ENCODE measurements around the gene ANKRD37.

ANKRD37 gene

DNA sequence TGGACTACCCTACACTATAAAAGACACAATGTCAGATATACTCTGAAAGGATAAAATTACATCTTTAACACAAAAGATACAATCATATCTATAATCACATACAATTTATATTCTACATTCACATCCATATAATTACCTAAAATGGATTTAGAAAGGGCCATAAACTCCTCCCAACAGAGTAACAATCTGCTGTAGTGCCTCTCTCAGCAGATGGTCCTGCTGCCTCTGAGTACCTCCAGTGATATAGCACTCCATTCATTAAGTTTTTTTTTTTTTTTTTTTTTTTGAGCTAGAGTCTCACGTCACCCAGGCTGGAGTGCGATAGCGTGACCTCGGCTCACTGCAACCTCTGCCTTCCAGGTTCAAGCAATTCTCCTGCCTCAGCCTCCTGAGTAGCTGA lies 7.4 kb downstream of the ANKRD37 start:
- Histone ChIP-seq H3K27me3 (no peaks in the 10 kb centered on the region), H3K4me3 (no peak overlapping the region), H3K4me1 (peaks cover 0 to 24% (median 5%) of the 10 kb centered on the region in 4 donors), H3K36me3 (peaks cover 33 to 81% (median 66%) of the 10 kb centered on the region in 3 donors), H3K9me3 (no peaks in the 10 kb centered on the region), H3K27ac (peak overlapping the region in 1 of 2 donors; percentile 50)
- TF ChIP-seq, protein P1, sequence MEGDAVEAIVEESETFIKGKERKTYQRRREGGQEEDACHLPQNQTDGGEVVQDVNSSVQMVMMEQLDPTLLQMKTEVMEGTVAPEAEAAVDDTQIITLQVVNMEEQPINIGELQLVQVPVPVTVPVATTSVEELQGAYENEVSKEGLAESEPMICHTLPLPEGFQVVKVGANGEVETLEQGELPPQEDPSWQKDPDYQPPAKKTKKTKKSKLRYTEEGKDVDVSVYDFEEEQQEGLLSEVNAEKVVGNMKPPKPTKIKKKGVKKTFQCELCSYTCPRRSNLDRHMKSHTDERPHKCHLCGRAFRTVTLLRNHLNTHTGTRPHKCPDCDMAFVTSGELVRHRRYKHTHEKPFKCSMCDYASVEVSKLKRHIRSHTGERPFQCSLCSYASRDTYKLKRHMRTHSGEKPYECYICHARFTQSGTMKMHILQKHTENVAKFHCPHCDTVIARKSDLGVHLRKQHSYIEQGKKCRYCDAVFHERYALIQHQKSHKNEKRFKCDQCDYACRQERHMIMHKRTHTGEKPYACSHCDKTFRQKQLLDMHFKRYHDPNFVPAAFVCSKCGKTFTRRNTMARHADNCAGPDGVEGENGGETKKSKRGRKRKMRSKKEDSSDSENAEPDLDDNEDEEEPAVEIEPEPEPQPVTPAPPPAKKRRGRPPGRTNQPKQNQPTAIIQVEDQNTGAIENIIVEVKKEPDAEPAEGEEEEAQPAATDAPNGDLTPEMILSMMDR (IDR thresholded peaks at IDR 0.05) = no peak
- DNase-seq = no peak
- intact Hi-C loops (cut with DNase I; ENCODE audit: low total_unique reads) = no loop called here

DNA sequence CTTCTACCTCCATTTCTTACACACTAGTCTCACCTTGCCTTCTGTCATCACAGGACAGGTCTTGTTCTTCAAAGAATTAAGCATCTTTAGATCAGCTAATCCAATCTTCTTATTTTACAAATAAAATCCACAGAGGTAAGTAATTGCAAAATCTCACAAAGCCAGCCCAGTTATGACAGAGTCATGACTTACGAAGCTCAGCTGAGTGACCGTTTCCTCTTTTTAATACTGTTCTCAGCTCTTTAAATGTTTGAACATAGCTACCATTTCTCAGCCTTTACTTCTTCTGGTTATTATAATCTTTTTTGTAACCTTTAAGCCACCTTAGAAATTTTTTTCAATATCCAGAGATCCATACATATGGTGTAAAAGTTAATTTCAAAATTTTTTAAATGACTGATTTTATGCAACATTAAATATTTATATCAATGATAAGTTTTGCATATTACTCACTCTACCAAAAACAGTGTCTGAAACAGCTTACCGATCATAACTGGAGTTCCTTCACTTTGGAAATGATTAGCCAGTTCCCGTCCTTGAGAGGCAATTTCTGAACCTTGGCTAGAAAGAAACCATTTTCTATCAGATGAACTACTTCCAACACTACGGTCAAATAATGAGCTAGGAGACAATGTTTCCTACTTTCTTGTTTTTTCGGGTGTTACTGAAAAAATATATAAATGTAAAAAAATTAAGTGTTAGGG lies 8.8 kb downstream of the ANKRD37 start:
- intact Hi-C loops (cut with DNase I; ENCODE audit: low total_unique reads) = no loop called here
- Histone ChIP-seq H3K27me3 (no peaks in the 10 kb centered on the region), H3K9me3 (no peaks in the 10 kb centered on the region), H3K4me3 (no peak overlapping the region), H3K36me3 (peaks cover 30 to 75% (median 65%) of the 10 kb centered on the region in 3 donors), H3K4me1 (peaks cover 0 to 18% (median under 1%) of the 10 kb centered on the region in 4 donors), H3K27ac (peak overlapping the region in 1 of 2 donors; percentile 6)
- DNase-seq = no peak
- TF ChIP-seq, protein P1 (IDR thresholded peaks at IDR 0.05) = no peak

DNA sequence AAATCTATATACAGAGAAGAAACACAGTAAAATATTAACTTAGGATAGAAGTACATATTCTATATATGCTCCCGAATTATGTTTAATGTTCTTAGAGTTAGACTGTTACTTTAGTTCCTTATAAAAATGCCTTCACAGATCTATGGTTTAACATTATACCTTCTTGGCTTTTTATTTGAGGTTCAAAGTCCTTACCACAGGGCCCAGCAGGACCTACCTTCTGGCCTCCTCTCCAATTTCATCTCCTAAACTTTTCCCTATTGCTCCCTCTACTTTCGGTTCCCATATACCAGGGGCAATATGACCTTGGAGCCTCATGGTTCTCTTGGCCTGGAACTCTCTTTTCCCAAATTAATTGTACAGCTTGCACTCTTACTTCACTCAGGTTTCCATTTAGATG lies 11.8 kb downstream of the ANKRD37 start:
- Histone ChIP-seq H3K4me3 (no peak overlapping the region), H3K27me3 (no peaks in the 10 kb centered on the region), H3K4me1 (peaks cover 0 to 8% (median 0%) of the 10 kb centered on the region in 4 donors), H3K9me3 (no peaks in the 10 kb centered on the region), H3K36me3 (peaks cover 21 to 66% (median 55%) of the 10 kb centered on the region in 3 donors), H3K27ac (no peak overlapping the region)
- TF ChIP-seq, protein P1 (IDR thresholded peaks at IDR 0.05) = no peak
- intact Hi-C loops (cut with DNase I; ENCODE audit: low total_unique reads) = no loop called here
- DNase-seq = no peak

DNA sequence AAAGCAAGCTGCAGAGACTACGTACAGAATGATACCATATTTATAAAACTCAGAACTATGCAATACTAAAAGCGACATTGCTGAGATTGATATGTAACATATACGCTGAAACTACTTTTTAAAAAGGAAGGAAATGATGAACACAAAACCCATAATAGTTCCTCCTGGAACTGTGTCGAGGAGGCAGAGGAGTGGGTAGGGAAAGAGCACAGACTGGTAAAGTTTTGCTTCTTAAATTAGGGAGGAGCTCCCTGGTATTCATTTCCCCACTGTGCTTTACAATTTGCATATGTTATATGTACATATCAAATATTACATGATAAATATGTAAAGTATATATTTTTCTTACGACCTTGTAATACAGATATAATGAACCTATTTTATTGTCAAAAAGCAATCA lies 15.2 kb downstream of the ANKRD37 start:
- H3K4me3 ChIP-seq = no peak overlapping the region
- intact Hi-C loops (cut with DNase I; ENCODE audit: low total_unique reads) = no loop called here

DNA sequence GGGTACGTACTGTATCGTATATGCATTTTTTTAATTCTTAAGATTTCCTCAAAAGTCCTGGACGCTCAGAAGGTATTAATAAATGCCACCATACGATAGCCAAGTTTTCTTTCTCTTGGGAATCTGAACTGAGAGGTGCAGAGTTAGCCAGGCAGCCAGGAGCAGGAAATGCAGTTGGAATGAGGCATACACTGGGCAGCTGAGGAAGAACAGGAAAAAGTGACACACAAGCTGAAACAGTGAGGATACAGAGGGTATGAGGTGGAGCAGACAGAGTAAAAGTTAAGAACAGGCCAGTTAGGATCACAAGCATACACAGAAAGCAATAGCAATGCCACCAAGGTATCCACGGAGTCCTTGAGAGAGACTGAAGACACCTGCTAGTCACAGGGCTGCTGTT lies 15.8 kb downstream of the ANKRD37 start:
- no peak for DNase-seq
- peaks cover 27 to 70% (median 67%) of the 10 kb centered on the region in 3 donors for H3K36me3 ChIP-seq

More for the DNA sequence above, 15.2 kb downstream of the ANKRD37 start:
- Histone ChIP-seq H3K4me1 (peaks cover 0 to 6% (median 0%) of the 10 kb centered on the region in 4 donors), H3K27me3 (no peaks in the 10 kb centered on the region), H3K36me3 (peaks cover 21 to 64% (median 62%) of the 10 kb centered on the region in 3 donors), H3K9me3 (no peaks in the 10 kb centered on the region), H3K27ac (peak overlapping the region; percentile 9 to 21)
- DNase-seq = no peak
- TF ChIP-seq, protein P1 (IDR thresholded peaks at IDR 0.05) = no peak

More for the DNA sequence above, 15.8 kb downstream of the ANKRD37 start:
- TF ChIP-seq, protein P1 (IDR thresholded peaks at IDR 0.05) = no peak
- Histone ChIP-seq H3K4me3 (no peak overlapping the region), H3K27me3 (no peaks in the 10 kb centered on the region), H3K27ac (peak overlapping the region; percentile 9 to 21), H3K9me3 (no peaks in the 10 kb centered on the region), H3K4me1 (peaks cover 0 to 6% (median 0%) of the 10 kb centered on the region in 4 donors)
- intact Hi-C loops (cut with DNase I; ENCODE audit: low total_unique reads) = no loop called here
